ENCODE data around the gene TCTN3.
"Not testable (repeated sequence)": the region's sequence is repeated elsewhere in the genome, so short reads cannot be mapped to it uniquely, and the experiment has no call there.

Gene TCTN3

GRCh38 chr10:95626500-95626899, 67.2 kb downstream of the TCTN3 start:
- no peak for DNase-seq (ENCODE audit: low read depth)

GRCh38 chr10:95620415-95620814, 73.3 kb downstream of the TCTN3 start:
- not testable (repeated sequence) for DNase-seq (ENCODE audit: low read depth)

- DNase-seq (ENCODE audit: low read depth): no peak
Measured at GRCh38 chr10:95618101-95618500, 75.6 kb downstream of the TCTN3 start.

DNA sequence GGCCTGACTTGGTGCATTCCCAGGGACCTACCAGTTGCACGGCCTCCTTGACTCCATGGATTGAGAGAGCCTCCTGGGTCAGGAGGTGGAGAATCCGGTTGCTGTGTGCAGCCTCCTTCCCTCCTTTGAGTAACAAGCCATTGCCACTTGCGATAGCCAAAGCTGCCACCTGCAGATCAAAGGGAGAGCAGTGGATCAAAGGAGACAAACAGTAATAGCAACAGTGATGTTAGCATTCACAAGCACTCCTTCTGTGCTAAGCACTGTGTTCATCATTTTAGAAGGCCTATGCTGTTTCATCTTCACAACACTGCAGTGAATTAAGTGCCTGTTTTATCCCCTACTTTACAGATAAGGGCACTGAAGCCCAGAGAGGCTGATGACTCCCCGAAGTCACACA, 77.3 kb downstream of the TCTN3 start:
- DNase-seq (ENCODE audit: low read depth): no peak

Measured in stimulated activated CD8-positive, alpha-beta memory T cell treated with anti-CD3 and anti-CD28 coated beads, Interleukin-15, amount 100 ng/mL, for 1 hour (primary cell).